GM23338 (cell line): ENCODE data around the gene LRRC18. TPM values are rescaled to one million over a fixed set of nuclear protein-coding genes. Genes with fewer than 3 reads are reported as not detected.

Experiments
- ATAC-seq: fragments of 200-7000 bp; cut with Tn5 transposase; 3 replicates; pipeline ENCODE4 v1.9.1; 2020
- DNase-seq: peaks from one replicate; pipeline ENCODE4 v3.0.0-alpha.2; 2015; ENCODE audit warnings: low spot score
- H2AFZ ChIP-seq: fragments of 200-600 bp; sonication (generic); 2 replicates; pipeline ENCODE4 v1.8.0; 2016; ENCODE audit warnings: antibody characterized with exemption, mild to moderate bottlenecking, moderate library complexity
- H3F3A ChIP-seq: fragments of 200-600 bp; sonication (generic); replicated peaks from 2 replicates; pipeline ENCODE4 v1.8.0; 2017; ENCODE audit warnings: antibody characterized with exemption, mixed run types, low read depth
- H3K27ac ChIP-seq: fragments of 200-600 bp; sonication (generic); 2 replicates; pipeline ENCODE4 v1.6.1; 2016; ENCODE audit warnings: low read depth
- H3K27me3 ChIP-seq: fragments of 200-600 bp; sonication (generic); 2 replicates; pipeline ENCODE4 v1.8.0; 2016; ENCODE audit warnings: mild to moderate bottlenecking, mixed run types, moderate library complexity; ENCODE audit not compliant: insufficient read depth
- H3K36me3 ChIP-seq: fragments of 200-600 bp; sonication (generic); 2 replicates; pipeline ENCODE4 v1.8.0; 2016; ENCODE audit warnings: mild to moderate bottlenecking; ENCODE audit not compliant: insufficient read depth
- H3K4me1 ChIP-seq: fragments of 200-600 bp; sonication (generic); 2 replicates; pipeline ENCODE4 v1.8.0; 2016; ENCODE audit warnings: mild to moderate bottlenecking, moderate library complexity; ENCODE audit not compliant: insufficient read depth
- H3K4me2 ChIP-seq: fragments of 200-600 bp; sonication (generic); 2 replicates; pipeline ENCODE4 v1.7.1; 2017; ENCODE audit warnings: mixed run types
- H3K4me3 ChIP-seq: fragments of 200-600 bp; sonication (generic); 2 replicates; pipeline ENCODE4 v1.6.1; 2016; ENCODE audit warnings: mixed run types
- H3K79me2 ChIP-seq: fragments of 200-600 bp; sonication (generic); replicated peaks from 2 replicates; pipeline ENCODE4 v1.8.0; 2017; ENCODE audit warnings: mild to moderate bottlenecking; ENCODE audit not compliant: insufficient read depth
- H3K9me2 ChIP-seq: fragments of 200-600 bp; sonication (generic); 2 replicates; pipeline ENCODE4 v1.8.0; 2017; ENCODE audit not compliant: insufficient read depth
- H4K20me1 ChIP-seq: fragments of 200-600 bp; sonication (generic); replicated peaks from 2 replicates; pipeline ENCODE4 v1.8.0; 2017; ENCODE audit warnings: mild to moderate bottlenecking; ENCODE audit not compliant: insufficient read depth
- H3K27ac Mint-ChIP-seq: 2 replicates; pipeline ENCODE4 v1.8.0; 2020; ENCODE audit warnings: inconsistent platforms, mild to moderate bottlenecking, moderate library complexity, mixed read lengths
- H3K27me3 Mint-ChIP-seq: 3 replicates; pipeline ENCODE4 v1.8.0; 2022; ENCODE audit warnings: low read depth, mild to moderate bottlenecking, moderate library complexity, mixed read lengths, inconsistent platforms; ENCODE audit not compliant: insufficient read depth, poor library complexity
- H3K36me3 Mint-ChIP-seq: 3 replicates; pipeline ENCODE4 v1.8.0; 2021; ENCODE audit warnings: low read depth, mild to moderate bottlenecking, inconsistent platforms, moderate library complexity, mixed read lengths
- H3K4me1 Mint-ChIP-seq: 3 replicates; pipeline ENCODE4 v1.8.0; 2020; ENCODE audit warnings: mild to moderate bottlenecking, inconsistent platforms, mixed read lengths
- H3K4me3 Mint-ChIP-seq: 3 replicates; pipeline ENCODE4 v1.8.0; 2021; ENCODE audit warnings: moderate library complexity, mild to moderate bottlenecking, inconsistent platforms, mixed read lengths
- H3K9me3 Mint-ChIP-seq: 3 replicates; pipeline ENCODE4 v1.8.0; 2020; ENCODE audit warnings: moderate library complexity, mild to moderate bottlenecking, inconsistent platforms, mixed read lengths
- CREB1 ChIP-seq: fragments of 250-450 bp; sonication (Bioruptor Pico); IDR thresholded peaks from 2 replicates; pipeline ENCODE4 v1.5.0; 2020; ENCODE audit warnings: low read depth, mild to moderate bottlenecking, moderate library complexity
- JUNB ChIP-seq: IDR thresholded peaks from one replicate; pipeline ENCODE4 v1.6.1; 2016; ENCODE audit warnings: antibody characterized with exemption; ENCODE audit not compliant: unreplicated experiment
- NANOG ChIP-seq: IDR thresholded peaks from 2 replicates; pipeline ENCODE4 v1.6.1; 2016; ENCODE audit warnings: antibody characterized with exemption, borderline replicate concordance
- POLR2AphosphoS5 ChIP-seq: IDR thresholded peaks from 2 replicates; pipeline ENCODE4 v1.6.1; 2016; ENCODE audit warnings: antibody characterized with exemption, low read depth
- STAT1 ChIP-seq: IDR thresholded peaks from one replicate; pipeline ENCODE4 v1.6.1; 2016; ENCODE audit warnings: antibody characterized with exemption; ENCODE audit not compliant: unreplicated experiment
- polyA plus RNA-seq: library from polyadenylated mRNA; unstranded; fragments of >200 nt; fragmentation: Nextera tagmentation; extraction: Ambion mirVana; gene quantifications from 2 replicates; pipeline ENCODE4 v1.2.1, GENCODE V29; 2016
- total RNA-seq: library from RNA; depleted of rRNA; stranded (reverse); fragments of >200 nt; shearing (Covaris generic); gene quantifications from 2 replicates; pipeline ENCODE4 v1.2.3, GENCODE V29; 2014
- TF ChIP-seq, protein P1 (sequence below): IDR thresholded peaks from one replicate; pipeline ENCODE4 v1.6.1; 2018; ENCODE audit warnings: antibody characterized with exemption; ENCODE audit not compliant: unreplicated experiment
- TF ChIP-seq, protein P2 (sequence below): fragments of 250-450 bp; sonication (Bioruptor Pico); IDR thresholded peaks from 2 replicates; pipeline ENCODE4 v1.5.0; 2020; ENCODE audit warnings: mild to moderate bottlenecking, moderate library complexity

The LRRC18 gene
- total and polyA plus RNA-seq, 2 experiments from 2014 or later, result not detected

DNA sequence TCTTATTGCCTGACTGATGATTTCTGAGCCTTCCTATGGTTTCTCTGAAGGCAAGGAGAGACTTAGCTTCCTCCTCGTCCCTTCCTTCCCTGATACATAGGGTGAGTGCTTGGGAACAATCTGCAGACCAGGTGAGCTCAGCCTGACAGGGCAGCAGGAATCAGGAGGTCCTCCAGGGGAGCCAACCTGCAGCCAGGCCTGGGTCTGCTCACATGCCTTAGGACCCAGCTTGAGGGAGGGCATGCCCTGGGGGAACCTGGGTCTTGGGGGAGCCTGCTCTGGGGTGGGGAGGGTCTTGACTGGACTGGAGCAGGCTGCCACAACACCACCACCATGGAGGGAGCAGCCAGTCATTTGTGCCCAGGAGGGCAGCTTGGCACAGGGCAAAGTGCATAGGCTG, 57.7 kb downstream of the LRRC18 start:
- Histone ChIP-seq H3F3A (no peaks in the 10 kb centered on the region), H3K4me3 (no peak overlapping the region), H3K36me3 (no peaks in the 10 kb centered on the region), H3K4me2 (no peak overlapping the region), H3K4me1 (no peaks in the 10 kb centered on the region), H3K27me3 (no peaks in the 10 kb centered on the region), H3K79me2 (no peaks in the 10 kb centered on the region), H2AFZ (no peak overlapping the region), H4K20me1 (no peaks in the 10 kb centered on the region; the same call in 1 of the 2 replicates), H3K9me2 (no peaks in the 10 kb centered on the region), H3K27ac (no peak overlapping the region)
- Mint-ChIP-seq H3K4me3 (no peak overlapping the region), H3K27me3 (peaks cover 4% of the 10 kb centered on the region), H3K4me1 (peaks cover 6% of the 10 kb centered on the region; the same call in 2 of the 3 replicates), H3K9me3 (no peaks in the 10 kb centered on the region), H3K27ac (no peak overlapping the region), H3K36me3 (no peaks in the 10 kb centered on the region)
- ATAC-seq (no peak), DNase-seq (no peak)
- TF ChIP-seq, protein P1, sequence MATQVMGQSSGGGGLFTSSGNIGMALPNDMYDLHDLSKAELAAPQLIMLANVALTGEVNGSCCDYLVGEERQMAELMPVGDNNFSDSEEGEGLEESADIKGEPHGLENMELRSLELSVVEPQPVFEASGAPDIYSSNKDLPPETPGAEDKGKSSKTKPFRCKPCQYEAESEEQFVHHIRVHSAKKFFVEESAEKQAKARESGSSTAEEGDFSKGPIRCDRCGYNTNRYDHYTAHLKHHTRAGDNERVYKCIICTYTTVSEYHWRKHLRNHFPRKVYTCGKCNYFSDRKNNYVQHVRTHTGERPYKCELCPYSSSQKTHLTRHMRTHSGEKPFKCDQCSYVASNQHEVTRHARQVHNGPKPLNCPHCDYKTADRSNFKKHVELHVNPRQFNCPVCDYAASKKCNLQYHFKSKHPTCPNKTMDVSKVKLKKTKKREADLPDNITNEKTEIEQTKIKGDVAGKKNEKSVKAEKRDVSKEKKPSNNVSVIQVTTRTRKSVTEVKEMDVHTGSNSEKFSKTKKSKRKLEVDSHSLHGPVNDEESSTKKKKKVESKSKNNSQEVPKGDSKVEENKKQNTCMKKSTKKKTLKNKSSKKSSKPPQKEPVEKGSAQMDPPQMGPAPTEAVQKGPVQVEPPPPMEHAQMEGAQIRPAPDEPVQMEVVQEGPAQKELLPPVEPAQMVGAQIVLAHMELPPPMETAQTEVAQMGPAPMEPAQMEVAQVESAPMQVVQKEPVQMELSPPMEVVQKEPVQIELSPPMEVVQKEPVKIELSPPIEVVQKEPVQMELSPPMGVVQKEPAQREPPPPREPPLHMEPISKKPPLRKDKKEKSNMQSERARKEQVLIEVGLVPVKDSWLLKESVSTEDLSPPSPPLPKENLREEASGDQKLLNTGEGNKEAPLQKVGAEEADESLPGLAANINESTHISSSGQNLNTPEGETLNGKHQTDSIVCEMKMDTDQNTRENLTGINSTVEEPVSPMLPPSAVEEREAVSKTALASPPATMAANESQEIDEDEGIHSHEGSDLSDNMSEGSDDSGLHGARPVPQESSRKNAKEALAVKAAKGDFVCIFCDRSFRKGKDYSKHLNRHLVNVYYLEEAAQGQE, result no peak
- TF ChIP-seq CREB1 (CRISPR knock-in tag) (no peak), POLR2AphosphoS5 (no peak), STAT1 (no peak), JUNB (no peak), NANOG (no peak)
- TF ChIP-seq, protein P2, sequence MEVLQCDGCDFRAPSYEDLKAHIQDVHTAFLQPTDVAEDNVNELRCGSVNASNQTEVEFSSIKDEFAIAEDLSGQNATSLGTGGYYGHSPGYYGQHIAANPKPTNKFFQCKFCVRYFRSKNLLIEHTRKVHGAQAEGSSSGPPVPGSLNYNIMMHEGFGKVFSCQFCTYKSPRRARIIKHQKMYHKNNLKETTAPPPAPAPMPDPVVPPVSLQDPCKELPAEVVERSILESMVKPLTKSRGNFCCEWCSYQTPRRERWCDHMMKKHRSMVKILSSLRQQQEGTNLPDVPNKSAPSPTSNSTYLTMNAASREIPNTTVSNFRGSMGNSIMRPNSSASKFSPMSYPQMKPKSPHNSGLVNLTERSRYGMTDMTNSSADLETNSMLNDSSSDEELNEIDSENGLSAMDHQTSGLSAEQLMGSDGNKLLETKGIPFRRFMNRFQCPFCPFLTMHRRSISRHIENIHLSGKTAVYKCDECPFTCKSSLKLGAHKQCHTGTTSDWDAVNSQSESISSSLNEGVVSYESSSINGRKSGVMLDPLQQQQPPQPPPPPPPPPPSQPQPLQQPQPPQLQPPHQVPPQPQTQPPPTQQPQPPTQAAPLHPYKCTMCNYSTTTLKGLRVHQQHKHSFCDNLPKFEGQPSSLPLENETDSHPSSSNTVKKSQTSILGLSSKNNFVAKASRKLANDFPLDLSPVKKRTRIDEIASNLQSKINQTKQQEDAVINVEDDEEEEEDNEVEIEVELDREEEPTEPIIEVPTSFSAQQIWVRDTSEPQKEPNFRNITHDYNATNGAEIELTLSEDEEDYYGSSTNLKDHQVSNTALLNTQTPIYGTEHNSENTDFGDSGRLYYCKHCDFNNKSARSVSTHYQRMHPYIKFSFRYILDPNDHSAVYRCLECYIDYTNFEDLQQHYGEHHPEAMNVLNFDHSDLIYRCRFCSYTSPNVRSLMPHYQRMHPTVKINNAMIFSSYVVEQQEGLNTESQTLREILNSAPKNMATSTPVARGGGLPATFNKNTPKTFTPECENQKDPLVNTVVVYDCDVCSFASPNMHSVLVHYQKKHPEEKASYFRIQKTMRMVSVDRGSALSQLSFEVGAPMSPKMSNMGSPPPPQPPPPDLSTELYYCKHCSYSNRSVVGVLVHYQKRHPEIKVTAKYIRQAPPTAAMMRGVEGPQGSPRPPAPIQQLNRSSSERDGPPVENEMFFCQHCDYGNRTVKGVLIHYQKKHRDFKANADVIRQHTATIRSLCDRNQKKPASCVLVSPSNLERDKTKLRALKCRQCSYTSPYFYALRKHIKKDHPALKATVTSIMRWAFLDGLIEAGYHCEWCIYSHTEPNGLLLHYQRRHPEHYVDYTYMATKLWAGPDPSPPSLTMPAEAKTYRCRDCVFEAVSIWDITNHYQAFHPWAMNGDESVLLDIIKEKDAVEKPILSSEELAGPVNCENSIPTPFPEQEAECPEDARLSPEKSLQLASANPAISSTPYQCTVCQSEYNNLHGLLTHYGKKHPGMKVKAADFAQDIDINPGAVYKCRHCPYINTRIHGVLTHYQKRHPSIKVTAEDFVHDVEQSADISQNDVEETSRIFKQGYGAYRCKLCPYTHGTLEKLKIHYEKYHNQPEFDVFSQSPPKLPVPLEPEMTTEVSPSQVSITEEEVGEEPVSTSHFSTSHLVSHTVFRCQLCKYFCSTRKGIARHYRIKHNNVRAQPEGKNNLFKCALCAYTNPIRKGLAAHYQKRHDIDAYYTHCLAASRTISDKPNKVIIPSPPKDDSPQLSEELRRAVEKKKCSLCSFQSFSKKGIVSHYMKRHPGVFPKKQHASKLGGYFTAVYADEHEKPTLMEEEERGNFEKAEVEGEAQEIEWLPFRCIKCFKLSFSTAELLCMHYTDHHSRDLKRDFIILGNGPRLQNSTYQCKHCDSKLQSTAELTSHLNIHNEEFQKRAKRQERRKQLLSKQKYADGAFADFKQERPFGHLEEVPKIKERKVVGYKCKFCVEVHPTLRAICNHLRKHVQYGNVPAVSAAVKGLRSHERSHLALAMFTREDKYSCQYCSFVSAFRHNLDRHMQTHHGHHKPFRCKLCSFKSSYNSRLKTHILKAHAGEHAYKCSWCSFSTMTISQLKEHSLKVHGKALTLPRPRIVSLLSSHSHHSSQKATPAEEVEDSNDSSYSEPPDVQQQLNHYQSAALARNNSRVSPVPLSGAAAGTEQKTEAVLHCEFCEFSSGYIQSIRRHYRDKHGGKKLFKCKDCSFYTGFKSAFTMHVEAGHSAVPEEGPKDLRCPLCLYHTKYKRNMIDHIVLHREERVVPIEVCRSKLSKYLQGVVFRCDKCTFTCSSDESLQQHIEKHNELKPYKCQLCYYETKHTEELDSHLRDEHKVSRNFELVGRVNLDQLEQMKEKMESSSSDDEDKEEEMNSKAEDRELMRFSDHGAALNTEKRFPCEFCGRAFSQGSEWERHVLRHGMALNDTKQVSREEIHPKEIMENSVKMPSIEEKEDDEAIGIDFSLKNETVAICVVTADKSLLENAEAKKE (CRISPR knock-in tag), result no peak
